GM23338 (cell line): ENCODE results near the gene SPRY1.

ENCODE experiments used
- EZH2 ChIP-seq: fragments of 200-600 bp; sonication (generic); IDR thresholded peaks from one replicate; pipeline ENCODE4 v1.8.0; 2017; ENCODE audit warnings: antibody characterized with exemption, mild to moderate bottlenecking, low read depth; ENCODE audit not compliant: unreplicated experiment
- EZH2phosphoT487 ChIP-seq: fragments of 200-600 bp; sonication (generic); IDR thresholded peaks from one replicate; pipeline ENCODE4 v1.8.1; 2018; ENCODE audit warnings: antibody characterized with exemption; ENCODE audit not compliant: unreplicated experiment
- POLR2AphosphoS5 ChIP-seq: IDR thresholded peaks from 2 replicates; pipeline ENCODE4 v1.6.1; 2016; ENCODE audit warnings: antibody characterized with exemption, low read depth
- TF ChIP-seq, protein P1 (sequence below), 2 experiments: fragments of 200-600 bp in 1 of 2; sonication (generic) in 1 of 2; conservative IDR thresholded peaks; 2 replicates each; pipeline versions ENCODE4 v1.5.1 to v1.6.1; 2016 to 2017; ENCODE audit warnings: antibody characterized with exemption in 2 of 2, low read depth in 2 of 2, mild to moderate bottlenecking in 2 of 2, moderate library complexity in 1 of 2

DNA sequence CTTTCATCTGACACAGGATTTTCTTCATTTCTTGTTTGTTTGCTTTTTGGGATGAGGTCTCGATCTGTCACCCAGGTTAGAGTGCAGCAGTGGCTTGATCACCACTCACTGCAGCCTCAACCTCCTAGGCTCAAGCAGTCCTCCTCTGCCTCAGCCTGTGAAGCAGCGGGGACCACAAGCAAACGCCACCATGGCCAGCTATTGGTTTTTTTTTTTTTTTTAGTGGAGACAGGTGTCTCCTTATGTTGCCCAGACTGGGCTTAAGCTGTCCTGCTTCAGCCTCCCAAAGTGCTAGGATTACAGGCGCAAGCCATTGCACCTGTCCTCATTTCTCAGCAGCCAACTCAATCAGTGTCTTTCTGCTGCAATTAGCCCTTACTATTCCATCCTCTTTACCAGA, 10.3 kb downstream of the SPRY1 start:
- TF ChIP-seq, protein P1, sequence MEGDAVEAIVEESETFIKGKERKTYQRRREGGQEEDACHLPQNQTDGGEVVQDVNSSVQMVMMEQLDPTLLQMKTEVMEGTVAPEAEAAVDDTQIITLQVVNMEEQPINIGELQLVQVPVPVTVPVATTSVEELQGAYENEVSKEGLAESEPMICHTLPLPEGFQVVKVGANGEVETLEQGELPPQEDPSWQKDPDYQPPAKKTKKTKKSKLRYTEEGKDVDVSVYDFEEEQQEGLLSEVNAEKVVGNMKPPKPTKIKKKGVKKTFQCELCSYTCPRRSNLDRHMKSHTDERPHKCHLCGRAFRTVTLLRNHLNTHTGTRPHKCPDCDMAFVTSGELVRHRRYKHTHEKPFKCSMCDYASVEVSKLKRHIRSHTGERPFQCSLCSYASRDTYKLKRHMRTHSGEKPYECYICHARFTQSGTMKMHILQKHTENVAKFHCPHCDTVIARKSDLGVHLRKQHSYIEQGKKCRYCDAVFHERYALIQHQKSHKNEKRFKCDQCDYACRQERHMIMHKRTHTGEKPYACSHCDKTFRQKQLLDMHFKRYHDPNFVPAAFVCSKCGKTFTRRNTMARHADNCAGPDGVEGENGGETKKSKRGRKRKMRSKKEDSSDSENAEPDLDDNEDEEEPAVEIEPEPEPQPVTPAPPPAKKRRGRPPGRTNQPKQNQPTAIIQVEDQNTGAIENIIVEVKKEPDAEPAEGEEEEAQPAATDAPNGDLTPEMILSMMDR (conservative IDR thresholded peaks at IDR 0.05; ENCODE audit: low read depth in 2 of 2), result no peak
- TF ChIP-seq POLR2AphosphoS5 (no peak), EZH2phosphoT487 (no peak), EZH2 (no peak)
